K562 (cell line): ENCODE data around the gene EP300. TPM values are rescaled to one million over a fixed set of nuclear protein-coding genes. Genes with fewer than 3 reads are reported as not detected.

Experiments used
- ATAC-seq: fragments of 200-7000 bp; cut with Tn5 transposase; 3 replicates; pipeline ENCODE4 v1.9.1; 2020; ENCODE audit warnings: moderate library complexity
- BruUV-seq: library from RNA; stranded (reverse); fragments of 400-500 nt; replicated peaks from 2 replicates; lab custom pipeline; 2021; lab: Mats Ljungman, UMichigan
- CTCF ChIA-PET: fragments of 300-600 bp; formaldehyde crosslinking; extraction: SDS; loops from one replicate; lab custom pipeline; 2021; ENCODE audit warnings: low intra/inter-chr PET ratio; lab: Yijun Ruan, JAX
- POLR2A ChIA-PET: fragments of 300-600, 350-650 bp; sonication (Branson Sonifier 250); formaldehyde crosslinking; extraction: SDS; loops from one replicate; lab custom pipeline; 2021; ENCODE audit warnings: antibody characterized with exemption, inconsistent platforms; lab: Yijun Ruan, JAX
- DNase-seq, 4 experiments: peaks; one replicate each; pipeline versions ENCODE4 v3.0.0 to v3.0.0-alpha.2; 2011 to 2018; ENCODE audit warnings: low spot score in 3 of 4, mixed read lengths in 3 of 4; ENCODE audit errors: extremely low read depth in 1 of 4
- FAIRE-seq: peaks from 2 replicates; lab custom pipeline; 2011; peaks lifted over from hg19 to GRCh38; lab: Jason Lieb, UNC
- H2AFZ ChIP-seq: 2 replicates; pipeline ENCODE4 v1.6.0; 2011; ENCODE audit warnings: low read depth, low read length, control low read depth, inconsistent platforms
- H3K27ac ChIP-seq: fragments of 200-600 bp; 3 replicates; pipeline ENCODE4 v1.8.0; 2011; ENCODE audit warnings: low read depth, mild to moderate bottlenecking, control low read depth, inconsistent platforms, low read length, moderate library complexity, mixed read lengths; ENCODE audit errors: extremely low read depth
- H3K27me3 ChIP-seq, 2 experiments: fragments of 300-600 bp in 1 of 2; 2 replicates in 1 of 2; 3 replicates in 1 of 2; pipeline versions ENCODE4 v1.6.0 to v1.8.0; 2011; ENCODE audit warnings: inconsistent platforms in 2 of 2, low read length in 2 of 2, mild to moderate bottlenecking in 1 of 2, mixed read lengths in 1 of 2, moderate library complexity in 1 of 2; ENCODE audit not compliant: control insufficient read depth in 2 of 2, insufficient read depth in 2 of 2
- H3K36me3 ChIP-seq: fragments of 300-600 bp; 3 replicates; pipeline ENCODE4 v1.8.0; 2011; ENCODE audit warnings: mild to moderate bottlenecking, low read length, inconsistent platforms; ENCODE audit not compliant: control insufficient read depth, insufficient read depth
- H3K4me1 ChIP-seq, 2 experiments: fragments of 200-600 bp in 1 of 2; replicated peaks in 1 of 2; 2 replicates in 1 of 2; 3 replicates in 1 of 2; pipeline versions ENCODE4 v1.5.1 to v1.8.0; 2011; ENCODE audit warnings: inconsistent platforms in 2 of 2, low read length in 2 of 2, mild to moderate bottlenecking in 1 of 2, mixed read lengths in 1 of 2, moderate library complexity in 1 of 2; ENCODE audit not compliant: control insufficient read depth in 2 of 2, insufficient read depth in 2 of 2
- H3K4me2 ChIP-seq: 2 replicates; pipeline ENCODE4 v1.6.1; 2011; ENCODE audit warnings: low read length, control low read depth, inconsistent platforms, mixed read lengths; ENCODE audit not compliant: insufficient read depth
- H3K4me3 ChIP-seq: fragments of 200-600 bp; sonication (generic), shearing (Covaris generic); 2 replicates; pipeline ENCODE4 v1.5.1; 2016; ENCODE audit warnings: control low read depth, inconsistent platforms
- H3K79me2 ChIP-seq: fragments of 200-600 bp; 3 replicates; pipeline ENCODE4 v1.8.0; 2011; ENCODE audit warnings: low read length, inconsistent platforms; ENCODE audit not compliant: control insufficient read depth, insufficient read depth
- H3K9ac ChIP-seq, 2 experiments: 2 replicates each; pipeline versions ENCODE4 v1.6.0 to v1.6.1; 2011; ENCODE audit warnings: low read depth in 2 of 2, low read length in 2 of 2, control low read depth in 1 of 2, inconsistent platforms in 1 of 2, mild to moderate bottlenecking in 1 of 2, mixed read lengths in 1 of 2; ENCODE audit not compliant: insufficient read depth in 1 of 2
- H3K9me1 ChIP-seq: one replicate; pipeline ENCODE4 v1.6.0; 2011; ENCODE audit warnings: inconsistent platforms, mild to moderate bottlenecking, low read length, moderate library complexity; ENCODE audit not compliant: control insufficient read depth, insufficient read depth
- H3K9me3 ChIP-seq: replicated peaks from 2 replicates; pipeline ENCODE4 v1.5.1; 2011; ENCODE audit warnings: low read depth, low read length, inconsistent platforms; ENCODE audit not compliant: control insufficient read depth, insufficient read depth
- H4K20me1 ChIP-seq: replicated peaks from 2 replicates; pipeline ENCODE4 v1.6.1; 2011; ENCODE audit warnings: low read length, inconsistent platforms, mixed read lengths; ENCODE audit not compliant: control insufficient read depth, insufficient read depth
- HOXB6 ChIP-seq: fragments of 250-450 bp; sonication (Bioruptor Pico); IDR thresholded peaks from 2 replicates; pipeline ENCODE4 v1.5.1; 2022; ENCODE audit warnings: mild to moderate bottlenecking, borderline replicate concordance
- JUN ChIP-seq, 2 experiments: sonication (generic) in 1 of 2; formaldehyde crosslinking in 1 of 2; IDR thresholded peaks; 2 replicates each; pipeline versions ENCODE4 v1.6.1 to v1.8.0; 2012 to 2022; ENCODE audit warnings: borderline replicate concordance in 2 of 2, mild to moderate bottlenecking in 2 of 2, improper control_type of control experiment in 1 of 2, low read depth in 1 of 2, low read length in 1 of 2, missing genetic modification reagents in 1 of 2
- KLF1 ChIP-seq: fragments of 450-650 bp; IDR thresholded peaks from 2 replicates; pipeline ENCODE4 v1.6.1; 2016; ENCODE audit warnings: missing genetic modification characterization, missing compliant biosample characterization
- MAFK ChIP-seq: IDR thresholded peaks from 2 replicates; pipeline ENCODE4 v1.6.1; 2011; ENCODE audit warnings: low read length, improper control_type of control experiment
- SMARCA5 ChIP-seq: fragments of 450-650 bp; IDR thresholded peaks from 2 replicates; pipeline ENCODE4 v1.6.1; 2016
- WGBS: fragments of 100-300 bp; shearing (Covaris generic); methylation state at CpG from one replicate; pipeline ENCODE4 v1.1.6; 2016; ENCODE audit warnings: low coverage, mixed read lengths; ENCODE audit not compliant: insufficient coverage; ENCODE audit errors: missing lambda C conversion rate; 5-methylcytosine and 5-hydroxymethylcytosine counted together
- in situ Hi-C: fragments of 300-500 bp; cut with MboI; formaldehyde crosslinking; loops from 4 replicates; pipeline ENCODE4 v1.15.0; 2018; ENCODE audit warnings: inconsistent platforms, mixed read lengths
- intact Hi-C: fragments of 100-400 bp; cut with micrococcal nuclease; formaldehyde crosslinking; loops from 2 replicates; pipeline ENCODE4 v1.14.2; 2022
- polyA plus RNA-seq, 8 experiments: library from polyadenylated mRNA; depleted of rRNA in 4 of 8; stranded (reverse) in 5 of 8; unstranded in 3 of 8; fragments of >200 nt; fragmentation: Nextera tagmentation in 2 of 8; fragmentation: Illumina TruSeq in 1 of 8; extraction: Ambion mirVana in 2 of 8; extraction: Trizol in 1 of 8; gene quantifications; 2 replicates each; pipeline versions ENCODE4 v1.2.1 to v1.2.3, GENCODE V29; 2011 to 2014; ENCODE audit warnings: inconsistent platforms in 1 of 8, missing spikeins in 1 of 8
- total RNA-seq, 7 experiments: library from RNA; depleted of rRNA in 6 of 7; stranded (reverse); fragments of >200 nt in 6 of 7; fragmentation: Illumina TruSeq in 2 of 7; extraction: Trizol in 2 of 7; gene quantifications; 2 replicates each; pipeline versions ENCODE4 v1.2.1 to v1.2.3, GENCODE V29; 2011 to 2021; ENCODE audit warnings: low replicate concordance in 1 of 7
- TF ChIP-seq, protein P1 (sequence below): fragments of 450-650 bp; IDR thresholded peaks from 2 replicates; pipeline ENCODE4 v1.6.1; 2016; ENCODE audit warnings: missing biosample characterization, missing genetic modification characterization

Gene EP300
- total and polyA plus RNA-seq, 9 of the 15 experiments (the other 6 are each of a cell fraction or from before 2014, with no cell fraction given), result 2.2 to 28.6 (median 10.9) TPM

- POLR2A ChIA-PET, result interaction anchor here (0.5 to 1.1 kb wide), 6 partner anchors 11 to 604 kb away, joined by 3 to 5 read pairs (median 4); no protein-coding TSS in a partner anchor
- FAIRE-seq, result no peak
- no peak overlapping the region for H3K27ac ChIP-seq
Observed at GRCh38 chr22:41052661-41053490, 39.5 kb upstream of the EP300 start.

GRCh38 chr22:41057076-41057475 lies 35.3 kb upstream of the EP300 start:
- intact Hi-C loops, result no loop called here
- BruUV-seq, result no TSS peak
- Histone ChIP-seq H2AFZ (no peak overlapping the region), H3K4me2 (no peak overlapping the region), H4K20me1 (no peaks in the 10 kb centered on the region), H3K9me1 (no peaks in the 10 kb centered on the region), H3K27me3 (no peaks in the 10 kb centered on the region), H3K4me3 (no peak overlapping the region), H3K4me1 (no peaks in the 10 kb centered on the region; a peak in 1 of 5 replicates), H3K36me3 (no peaks in the 10 kb centered on the region), H3K9ac (no peak overlapping the region), H3K9me3 (no peaks in the 10 kb centered on the region), H3K79me2 (no peaks in the 10 kb centered on the region), H3K27ac (no peak overlapping the region)
- ATAC-seq (no peak), DNase-seq (no peak), FAIRE-seq (no peak)
- in situ Hi-C loops, result no loop called here
- ChIA-PET POLR2A (no interaction called here), CTCF (no interaction called here)
- no peak for TF ChIP-seq SMARCA5
- no peak for TF ChIP-seq JUN (IDR thresholded peaks at IDR 0.05; ENCODE audit: borderline replicate concordance, low read depth, low read length)
- TF ChIP-seq JUN (CRISPR knock-in tag; IDR thresholded peaks at IDR 0.05; ENCODE audit: borderline replicate concordance), result no peak
- no peak for TF ChIP-seq MAFK

More at GRCh38 chr22:41052661-41053490, 39.5 kb upstream of the EP300 start:
- H3K4me3 ChIP-seq, result no peak overlapping the region
- DNase-seq, result no peak
- WGBS, result 48% methylated on average over 8 of the region's 8 CpGs
- H2AFZ ChIP-seq, result 0 out of 2 replicates have a peak overlapping the region, but pooled peaks have one; percentile 14
- TF ChIP-seq, protein P1, sequence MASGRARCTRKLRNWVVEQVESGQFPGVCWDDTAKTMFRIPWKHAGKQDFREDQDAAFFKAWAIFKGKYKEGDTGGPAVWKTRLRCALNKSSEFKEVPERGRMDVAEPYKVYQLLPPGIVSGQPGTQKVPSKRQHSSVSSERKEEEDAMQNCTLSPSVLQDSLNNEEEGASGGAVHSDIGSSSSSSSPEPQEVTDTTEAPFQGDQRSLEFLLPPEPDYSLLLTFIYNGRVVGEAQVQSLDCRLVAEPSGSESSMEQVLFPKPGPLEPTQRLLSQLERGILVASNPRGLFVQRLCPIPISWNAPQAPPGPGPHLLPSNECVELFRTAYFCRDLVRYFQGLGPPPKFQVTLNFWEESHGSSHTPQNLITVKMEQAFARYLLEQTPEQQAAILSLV (tag), result no peak
- TF ChIP-seq HOXB6 (CRISPR knock-in tag) (no peak), KLF1 (no peak)
- intact Hi-C loops (no loop called here), in situ Hi-C loops (no loop called here)
- H3K36me3 ChIP-seq, result no peaks in the 10 kb centered on the region
- H3K4me1 ChIP-seq, result peaks cover 9 to 10% of the 10 kb centered on the region in 2 experiments; a peak in 4 of 5 replicates
- H3K9me3 ChIP-seq, result no peaks in the 10 kb centered on the region
- no peaks in the 10 kb centered on the region for H3K27me3 ChIP-seq
- no peaks in the 10 kb centered on the region for H4K20me1 ChIP-seq
- no peaks in the 10 kb centered on the region for H3K79me2 ChIP-seq
- CTCF ChIA-PET, result no interaction called here
- no peak overlapping the region for H3K9ac ChIP-seq
- H3K9me1 ChIP-seq, result no peaks in the 10 kb centered on the region
- no peak; the same call in 2 of the 3 replicates for ATAC-seq
- BruUV-seq, result no TSS peak
- H3K4me2 ChIP-seq, result no peak overlapping the region
